ENCODE results near the gene NUP93. TPM values are rescaled to one million over a fixed set of nuclear protein-coding genes. Genes with fewer than 3 reads are reported as not detected.

NUP93 gene
- total and polyA plus RNA-seq, 2 of the 8 experiments (the other 6 are each of a cell fraction or from before 2014, with no cell fraction given): 147 to 201 TPM

DNA sequence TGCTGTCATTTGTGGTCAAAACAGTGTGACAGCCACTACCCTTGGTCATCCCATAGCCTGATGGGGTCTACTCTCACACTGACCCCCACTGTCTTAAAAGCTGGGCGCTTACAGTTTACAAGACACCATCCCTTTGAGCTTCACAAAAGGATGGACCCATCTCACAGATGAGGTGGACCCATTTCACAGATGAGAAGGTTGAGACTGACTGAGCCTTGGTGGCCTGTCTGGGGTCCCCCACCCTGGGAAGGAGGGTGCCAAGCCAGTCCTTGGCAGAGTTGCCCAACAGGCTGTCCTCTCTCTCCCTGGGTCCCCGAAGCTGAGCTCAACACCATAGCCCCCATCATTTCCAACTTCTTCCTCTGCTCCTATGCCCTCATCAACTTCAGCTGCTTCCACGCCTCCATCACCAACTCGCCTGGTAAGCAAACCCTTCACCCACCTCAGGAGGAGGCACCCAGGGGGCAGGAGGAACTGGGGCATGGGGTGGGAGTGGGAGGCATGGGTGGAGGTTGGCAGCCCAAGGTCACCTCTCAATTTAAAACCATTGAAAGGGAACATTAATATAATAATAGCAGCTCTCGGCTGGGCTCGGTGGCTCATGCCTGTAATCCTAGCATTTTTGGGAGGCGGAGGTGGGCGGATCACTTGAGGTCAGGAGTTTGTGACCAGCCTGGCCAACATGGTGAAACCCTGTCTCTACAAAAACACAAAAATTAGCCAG is 152.3 kb downstream of the NUP93 start:
- H3K18ac ChIP-seq (ENCODE audit: extremely low read depth, low read length): no peak overlapping the region

More for the DNA sequence above, 152.3 kb downstream of the NUP93 start:
- ChIA-PET POLR2A (ENCODE audit: partially characterized antibody) (interaction anchor here (2.6 kb wide), 1 partner anchor 49 kb away, joined by 10 read pairs; no protein-coding TSS in a partner anchor), CTCF (ENCODE audit: partially characterized antibody) (interaction anchor here (0.9 to 2.3 kb wide), 5 partner anchors 13 to 179 kb away, joined by 3 to 8 read pairs (median 6); no protein-coding TSS in a partner anchor)
- H4K20me1 ChIP-seq (replicated peaks in 1 of 2; ENCODE audit: control insufficient read depth in 1 of 2, insufficient read depth in 2 of 2, low read length in 2 of 2): no peaks in the 10 kb centered on the region
- H3K23me2 ChIP-seq (ENCODE audit: low read depth, low read length): no peaks in the 10 kb centered on the region
- H3K4me2 ChIP-seq (ENCODE audit: insufficient read depth in 1 of 2, low read depth in 2 of 2, low read length in 2 of 2): no peak overlapping the region
- H3K9ac ChIP-seq (replicated peaks in 1 of 4; ENCODE audit: extremely low read depth in 1 of 4, low read depth in 3 of 4, low read length in 3 of 4): no peak overlapping the region
- no peaks in the 10 kb centered on the region for H3K27me3 ChIP-seq (replicated peaks in 1 of 4; ENCODE audit: control insufficient read depth in 3 of 4, extremely low read depth in 1 of 4, insufficient read depth in 3 of 4, low read length in 3 of 4)
- no peak overlapping the region for H4K8ac ChIP-seq (ENCODE audit: extremely low read depth, insufficient read depth, low read length)
- no peak overlapping the region for H3K14ac ChIP-seq (ENCODE audit: insufficient read length)
- H3K4me1 ChIP-seq (replicated peaks in 1 of 4; ENCODE audit: control insufficient read depth in 3 of 4, insufficient read depth in 4 of 4, low read length in 3 of 4): no peaks in the 10 kb centered on the region
- no peak for FAIRE-seq
- no peak overlapping the region for H3K56ac ChIP-seq (replicated peaks; ENCODE audit: insufficient read length, low read depth, low read length)
- no peak overlapping the region for H2BK15ac ChIP-seq (ENCODE audit: low read length)
- TF ChIP-seq RBBP5 (IDR thresholded peaks at IDR 0.05; ENCODE audit: borderline replicate concordance, low read depth, low read length) (no peak), JUN (IDR thresholded peaks at IDR 0.05; ENCODE audit: low read depth, low read length) (no peak), TBP (IDR thresholded peaks at IDR 0.05; ENCODE audit: low read depth, low read length) (no peak), BRCA1 (IDR thresholded peaks at IDR 0.05; ENCODE audit: low read depth, low read length) (no peak), CBX8 (IDR thresholded peaks at IDR 0.05; ENCODE audit: borderline replicate concordance, low read depth, low read length) (no peak), CHD1 (IDR thresholded peaks at IDR 0.05; ENCODE audit: low read depth, low read length) (no peak), HDAC6 (IDR thresholded peaks at IDR 0.05; ENCODE audit: low read depth, low read length) (no peak)
- TF ChIP-seq, protein P1, sequence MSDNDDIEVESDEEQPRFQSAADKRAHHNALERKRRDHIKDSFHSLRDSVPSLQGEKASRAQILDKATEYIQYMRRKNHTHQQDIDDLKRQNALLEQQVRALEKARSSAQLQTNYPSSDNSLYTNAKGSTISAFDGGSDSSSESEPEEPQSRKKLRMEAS (IDR thresholded peaks at IDR 0.05): no peak
- H3K9me3 ChIP-seq (ENCODE audit: insufficient read depth in 2 of 2, low read depth in 1 of 2, low read length in 1 of 2): peaks cover 17 to 28% of the 10 kb centered on the region in 2 experiments
- no peak overlapping the region for H2AFZ ChIP-seq (ENCODE audit: low read length)
- H3K23ac ChIP-seq (ENCODE audit: insufficient read length): no peak overlapping the region
- H2AK5ac ChIP-seq (ENCODE audit: low read depth, low read length): no peak overlapping the region
- no peak overlapping the region for H4K5ac ChIP-seq (ENCODE audit: insufficient read length, low read depth, low read length)
- 95% methylated on average over 8 of the region's 8 CpGs; no CpG with 5 or more reads in 1 of the 2 experiments for WGBS, 2 experiments (ENCODE audit: extremely low coverage in 1 of 2, insufficient coverage in 1 of 2, insufficient read length in 1 of 2, insufficient replicate concordance in 2 of 2, low coverage in 1 of 2, low lambda C conversion rate in 2 of 2, missing lambda C conversion rate in 1 of 2)
- no peak overlapping the region for H2BK5ac ChIP-seq (ENCODE audit: low read depth, low read length)
- H2BK12ac ChIP-seq (ENCODE audit: low read depth, low read length): no peak overlapping the region
- DNase-seq (ENCODE audit: low read depth in 1 of 2, low spot score in 2 of 2): no peak
- H3K36me3 ChIP-seq (ENCODE audit: control insufficient read depth in 2 of 4, insufficient read depth in 4 of 4, low read length in 3 of 4): no peaks in the 10 kb centered on the region
- H3K79me2 ChIP-seq (ENCODE audit: control insufficient read depth in 1 of 2, insufficient read depth in 2 of 2, low read length in 2 of 2): no peaks in the 10 kb centered on the region
- no peaks in the 10 kb centered on the region for H3K79me1 ChIP-seq (ENCODE audit: low read depth, low read length)
- no peak overlapping the region for H3K4me3 ChIP-seq (ENCODE audit: extremely low read depth in 1 of 4, insufficient read depth in 2 of 4, low read depth in 3 of 4, low read length in 4 of 4)
- H4K91ac ChIP-seq (replicated peaks; ENCODE audit: insufficient read length, low read length): no peak overlapping the region
- H2BK120ac ChIP-seq (replicated peaks; ENCODE audit: low read depth, low read length): no peak overlapping the region
- H2BK20ac ChIP-seq (ENCODE audit: low read length): no peak overlapping the region
- no peak overlapping the region for H3K27ac ChIP-seq (ENCODE audit: low read depth, low read length)
- no peak overlapping the region for H3K4ac ChIP-seq (replicated peaks; ENCODE audit: insufficient read length, low read depth, low read length)

Data from H1 (cell line).